NCI-H2227 (cell line): ENCODE measurements around the gene SAP130.

Source experiments
- DNase-seq: peaks from one replicate; lab custom pipeline; 2025; ENCODE audit not compliant: unreplicated experiment; lab: John Stamatoyannopoulos, UW

Gene SAP130

GRCh38 chr2:128026448-128027277 is 1.2 kb downstream of the SAP130 start:
- peak; percentile 60 for DNase-seq

- DNase-seq = no peak
Observed at GRCh38 chr2:128024816-128025215, 3.0 kb downstream of the SAP130 start.

GRCh38 chr2:128017561-128017960 is 10.3 kb downstream of the SAP130 start:
- no peak for DNase-seq

GRCh38 chr2:128016620-128017019 is 11.2 kb downstream of the SAP130 start:
- DNase-seq = no peak

GRCh38 chr2:128012698-128013097 is 15.2 kb downstream of the SAP130 start:
- no peak for DNase-seq

- no peak for DNase-seq
Observed at GRCh38 chr2:128008074-128008672, 19.7 kb downstream of the SAP130 start.

- DNase-seq = no peak
Observed at GRCh38 chr2:128004509-128004908, 23.4 kb downstream of the SAP130 start.

- no peak for DNase-seq
Observed at GRCh38 chr2:128003463-128003862, 24.4 kb downstream of the SAP130 start.

GRCh38 chr2:127996160-127996559 is 31.7 kb downstream of the SAP130 start:
- DNase-seq = no peak

- no peak for DNase-seq
Observed at GRCh38 chr2:127995725-127996124, 32.1 kb downstream of the SAP130 start.

- DNase-seq = no peak
Observed at GRCh38 chr2:127993659-127994058, 34.2 kb downstream of the SAP130 start.

GRCh38 chr2:127991742-127992141 is 36.1 kb downstream of the SAP130 start:
- no peak for DNase-seq

GRCh38 chr2:127986548-127987079 is 41.2 kb downstream of the SAP130 start:
- DNase-seq = no peak

GRCh38 chr2:127985735-127986134 is 42.1 kb downstream of the SAP130 start:
- no peak for DNase-seq

- no peak for DNase-seq
Observed at GRCh38 chr2:127985026-127985734, 42.7 kb downstream of the SAP130 start.

GRCh38 chr2:127984551-127984950 is 43.3 kb downstream of the SAP130 start:
- no peak for DNase-seq

- DNase-seq = no peak
Observed at GRCh38 chr2:127969446-127969845, 58.4 kb downstream of the SAP130 start.

- no peak for DNase-seq
Observed at GRCh38 chr2:127968610-127969339, 59.1 kb downstream of the SAP130 start.

- no peak for DNase-seq
Observed at GRCh38 chr2:127961729-127962128, 66.1 kb downstream of the SAP130 start.

GRCh38 chr2:127957240-127957639 is 70.6 kb downstream of the SAP130 start:
- no peak for DNase-seq

- no peak for DNase-seq
Observed at GRCh38 chr2:127954857-127955256, 73.0 kb downstream of the SAP130 start.
